ENCODE measurements around the gene ITGBL1.
"Not testable (repeated sequence)": the region's sequence is repeated elsewhere in the genome, so short reads cannot be mapped to it uniquely, and the experiment has no call there.

Gene ITGBL1

DNA sequence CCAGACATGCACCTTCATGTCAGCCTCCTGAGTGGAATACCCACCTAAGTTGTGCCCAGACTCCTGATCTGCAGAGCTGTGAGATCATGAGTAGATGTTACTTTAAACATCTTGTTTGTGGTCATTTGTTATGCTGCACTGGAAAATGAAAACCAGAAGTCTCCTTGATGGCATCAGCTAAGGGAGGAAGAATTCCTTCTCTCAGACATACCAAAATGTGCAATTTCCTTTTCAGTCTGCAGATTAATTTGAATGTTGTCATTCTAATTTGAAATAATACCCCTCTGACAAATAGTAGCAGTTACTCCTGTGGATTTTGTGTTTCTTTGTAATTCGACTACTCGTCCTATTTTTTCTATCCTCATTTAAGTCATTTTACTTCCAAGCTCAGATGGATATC, 59.3 kb downstream of the ITGBL1 start:
- in situ Hi-C loops (cut with MboI; ENCODE audit: low sequenced_read_pairs), result no loop called here

DNA sequence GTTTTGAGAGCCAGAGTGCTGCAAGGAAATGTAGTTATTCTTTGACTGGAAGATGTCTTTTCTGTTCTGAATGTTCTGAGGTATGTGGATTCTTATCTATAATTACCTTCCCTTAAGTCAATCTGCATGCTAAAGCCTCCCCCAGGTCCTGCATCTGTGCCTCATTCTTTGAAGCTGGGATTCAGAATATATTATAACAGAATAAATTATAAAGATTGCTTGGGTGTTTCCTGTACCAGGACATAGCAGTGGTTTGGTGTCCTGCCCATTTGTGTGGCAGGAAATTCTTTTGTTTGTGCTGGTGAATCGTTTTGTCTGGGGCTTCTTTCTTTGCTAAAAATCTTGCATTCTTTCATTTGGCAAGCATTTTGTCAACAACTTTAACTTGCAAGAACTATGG, 60.2 kb downstream of the ITGBL1 start:
- in situ Hi-C loops (cut with MboI; ENCODE audit: low sequenced_read_pairs), result no loop called here

DNA sequence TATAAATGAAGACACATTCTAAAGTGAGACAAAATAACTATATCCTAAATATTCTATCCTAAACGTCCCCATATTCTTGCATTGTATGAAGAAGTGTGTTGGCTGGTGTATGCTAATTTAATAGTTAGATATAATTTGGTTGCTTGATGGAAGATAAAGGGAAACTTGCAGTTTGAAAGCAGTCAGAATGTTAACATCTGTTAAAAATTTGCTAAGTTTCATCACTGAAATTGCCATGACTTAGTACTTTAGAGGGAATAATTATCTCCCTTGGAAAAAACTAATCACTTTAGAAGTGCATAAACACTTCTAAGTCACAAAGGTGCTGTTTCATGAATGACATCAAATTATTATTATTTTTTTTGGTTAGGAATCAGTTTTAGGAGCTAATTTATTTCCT, 61.6 kb downstream of the ITGBL1 start:
- in situ Hi-C loops (cut with MboI; ENCODE audit: low sequenced_read_pairs), result no loop called here

DNA sequence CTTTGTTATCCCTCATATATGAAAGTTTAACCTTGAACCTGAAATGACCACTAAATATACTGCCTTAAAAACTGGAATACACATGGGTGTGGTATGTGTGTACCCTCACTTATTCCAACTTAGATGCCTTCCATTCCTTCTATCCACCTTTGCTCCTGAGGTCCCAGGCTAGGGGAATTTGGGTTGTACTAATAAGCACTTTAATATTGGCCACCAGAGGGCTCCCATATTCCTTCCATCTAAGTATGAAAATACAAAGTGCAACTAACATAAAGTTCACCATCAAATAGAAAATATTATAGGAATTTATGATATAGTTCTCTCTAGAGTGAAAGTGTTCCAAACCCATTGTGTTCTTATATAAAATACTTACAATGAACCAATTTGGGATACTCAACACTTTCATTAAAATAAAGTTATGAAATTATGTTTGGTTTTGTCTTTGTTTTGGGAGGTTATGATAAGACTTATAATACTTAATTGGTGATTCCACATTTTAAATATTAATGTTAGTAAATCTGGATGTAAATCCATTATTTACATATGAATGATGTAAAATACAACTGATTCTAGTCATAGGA, 62.3 kb downstream of the ITGBL1 start:
- in situ Hi-C loops (cut with MboI; ENCODE audit: low sequenced_read_pairs), result no loop called here

DNA sequence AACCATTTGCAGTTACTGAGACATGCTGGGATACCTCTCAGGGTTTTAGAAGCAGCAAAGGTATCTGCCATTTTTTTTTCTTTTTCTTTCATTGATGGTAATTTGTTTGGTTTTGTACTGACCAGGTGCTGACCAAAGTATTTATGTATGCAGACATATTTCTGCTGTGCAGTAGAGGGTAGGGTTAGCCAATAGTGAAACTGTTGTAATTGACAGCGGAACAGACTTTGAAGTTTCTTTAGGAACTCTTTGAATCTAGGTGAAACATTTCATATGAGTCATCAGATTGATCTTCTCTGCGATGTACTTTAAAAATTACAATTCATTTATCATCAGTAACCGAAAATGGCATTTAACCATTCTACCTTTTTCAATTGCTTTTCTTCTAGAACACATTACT, 63.0 kb downstream of the ITGBL1 start:
- in situ Hi-C loops (cut with MboI; ENCODE audit: low sequenced_read_pairs), result no loop called here

DNA sequence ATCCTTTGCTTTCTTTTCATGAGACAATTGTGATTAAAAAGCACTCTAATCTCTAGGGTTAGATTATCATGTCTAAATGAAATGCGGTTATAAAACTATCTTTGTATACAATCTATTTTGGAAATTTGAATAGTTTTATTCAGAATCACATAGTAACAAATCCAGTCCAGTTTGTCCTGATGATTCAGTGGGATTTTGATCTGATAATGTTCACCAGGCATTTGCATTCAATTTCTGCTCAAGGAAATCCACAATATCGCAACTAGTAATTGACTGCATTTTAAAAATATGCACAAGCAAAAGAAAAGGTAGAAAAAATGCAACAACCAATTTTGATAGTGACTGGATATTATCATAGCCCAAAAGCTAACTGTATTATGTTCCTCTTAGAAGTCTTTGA, 63.8 kb downstream of the ITGBL1 start:
- in situ Hi-C loops (cut with MboI; ENCODE audit: low sequenced_read_pairs), result no loop called here

DNA sequence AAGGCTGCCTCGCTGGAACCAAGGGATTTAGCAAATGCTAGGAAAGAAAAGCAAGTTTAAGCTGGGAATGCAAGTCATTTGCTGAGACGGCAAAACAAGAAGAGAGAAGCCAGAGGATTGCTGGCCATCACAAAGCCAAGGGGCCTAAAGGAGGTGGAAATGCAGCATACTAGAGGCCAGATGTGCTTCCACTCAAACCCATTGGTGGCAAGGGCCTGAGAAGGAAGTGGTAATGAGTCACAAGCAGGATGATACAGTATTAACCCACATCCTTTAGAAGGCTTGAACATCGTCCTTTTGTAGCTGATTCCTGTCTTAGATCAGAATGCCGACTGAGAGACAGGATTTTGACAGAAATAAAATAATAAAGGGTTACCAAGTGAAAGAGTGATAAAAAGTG, 68.2 kb downstream of the ITGBL1 start:
- in situ Hi-C loops (cut with MboI; ENCODE audit: low sequenced_read_pairs), result no loop called here

DNA sequence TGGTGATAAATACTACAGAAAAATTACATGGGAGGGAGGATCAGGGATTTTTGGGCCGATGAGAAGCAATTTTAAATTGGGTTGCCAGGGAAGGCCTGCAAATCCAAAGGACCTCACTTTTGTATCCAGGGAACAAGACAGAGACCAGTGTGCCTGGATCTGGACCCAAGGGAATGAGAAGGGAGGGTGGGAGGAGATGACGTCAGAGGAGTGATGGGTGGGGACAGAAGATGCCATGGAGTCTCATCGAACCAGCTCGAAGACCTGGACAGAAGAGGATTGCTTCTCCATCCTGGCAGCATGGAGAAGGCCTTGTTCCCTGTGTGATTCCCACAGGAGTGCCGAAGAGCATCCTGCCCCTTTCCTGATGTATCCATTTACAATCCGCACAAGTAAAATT, 68.9 kb downstream of the ITGBL1 start:
- in situ Hi-C loops (cut with MboI; ENCODE audit: low sequenced_read_pairs), result no loop called here

DNA sequence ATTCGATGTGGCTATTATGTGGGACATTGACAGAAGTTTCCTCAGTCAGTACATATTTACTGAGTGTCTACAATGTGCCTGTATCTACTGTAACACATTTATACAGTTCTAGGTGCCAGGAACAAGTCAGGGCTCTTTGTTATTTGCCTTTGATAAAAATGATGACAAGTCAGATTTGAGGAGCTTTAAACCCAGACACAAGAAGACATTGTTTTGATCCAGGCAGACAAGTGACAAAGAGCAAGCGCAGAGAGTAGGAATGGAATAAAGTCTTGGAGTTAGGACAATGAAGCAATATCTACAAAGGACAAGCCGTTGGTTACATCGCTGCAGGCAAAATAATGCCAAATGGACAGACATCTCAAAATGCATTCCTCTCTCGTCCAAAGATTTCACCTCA, 70.1 kb downstream of the ITGBL1 start:
- in situ Hi-C loops (cut with MboI; ENCODE audit: low sequenced_read_pairs), result no loop called here

DNA sequence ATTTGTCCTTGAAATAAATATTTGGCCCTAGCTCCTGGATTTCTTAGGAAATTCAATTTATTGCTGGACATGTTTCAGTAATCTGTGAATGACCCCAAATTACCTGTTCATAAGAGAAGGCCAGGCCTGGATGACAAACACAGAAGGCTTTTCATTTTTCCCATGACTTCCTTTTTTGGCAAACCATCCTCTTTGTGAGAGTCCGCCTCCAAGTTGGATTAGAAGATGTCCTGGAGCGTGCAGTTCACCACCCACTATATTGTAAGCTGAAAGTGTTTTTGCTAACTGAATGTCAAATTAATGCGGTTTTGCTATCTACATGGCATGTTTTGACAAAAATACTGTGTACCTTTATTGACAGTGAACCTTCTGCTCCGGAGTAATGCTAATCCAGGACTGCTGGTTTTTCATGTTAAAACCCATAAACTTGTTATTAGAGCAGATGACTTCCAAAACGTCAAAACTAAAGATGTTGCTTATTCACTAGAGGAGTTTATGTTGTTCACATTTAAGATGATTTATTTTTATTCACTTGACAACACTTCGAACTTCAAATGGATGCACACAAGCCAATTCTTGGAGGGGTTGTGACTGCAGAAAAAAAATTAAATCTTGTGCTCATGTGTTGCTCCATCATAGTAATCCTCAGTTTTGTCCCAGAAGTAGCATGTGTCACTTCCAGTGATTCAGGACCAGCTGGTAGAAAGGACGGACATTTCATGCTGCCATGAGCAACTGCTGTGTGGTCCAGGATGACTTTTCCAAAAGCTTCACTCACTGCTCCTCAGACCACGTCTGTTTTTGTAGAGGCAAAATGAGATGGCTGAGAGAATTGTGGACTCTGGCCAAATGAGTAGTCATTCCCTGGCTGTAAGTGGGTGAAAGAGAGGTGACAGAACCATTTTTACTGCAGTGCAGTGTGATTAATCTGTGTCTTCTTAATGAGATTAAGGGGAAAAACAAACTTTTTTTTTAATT, 71.0 kb downstream of the ITGBL1 start:
- in situ Hi-C loops (cut with MboI; ENCODE audit: low sequenced_read_pairs), result no loop called here

DNA sequence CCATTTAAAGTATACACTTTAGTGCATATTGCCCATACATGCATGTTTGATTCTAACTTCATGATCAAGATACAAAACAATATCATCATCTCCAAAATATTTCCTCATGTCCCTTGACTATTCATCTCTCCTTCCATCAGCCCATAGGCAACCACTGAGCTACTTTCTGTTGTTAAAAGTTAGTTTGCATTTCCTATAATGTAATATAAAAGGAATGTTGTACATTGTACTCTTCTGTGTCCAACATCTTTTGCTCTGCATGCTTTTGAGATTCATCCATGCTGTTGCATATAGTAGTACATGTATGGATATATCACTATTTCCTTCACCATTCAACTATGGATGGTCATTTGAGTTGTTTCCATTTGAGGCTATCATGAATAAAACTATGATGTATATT, 74.7 kb downstream of the ITGBL1 start:
- in situ Hi-C loops (cut with MboI; ENCODE audit: low sequenced_read_pairs), result no loop called here

DNA sequence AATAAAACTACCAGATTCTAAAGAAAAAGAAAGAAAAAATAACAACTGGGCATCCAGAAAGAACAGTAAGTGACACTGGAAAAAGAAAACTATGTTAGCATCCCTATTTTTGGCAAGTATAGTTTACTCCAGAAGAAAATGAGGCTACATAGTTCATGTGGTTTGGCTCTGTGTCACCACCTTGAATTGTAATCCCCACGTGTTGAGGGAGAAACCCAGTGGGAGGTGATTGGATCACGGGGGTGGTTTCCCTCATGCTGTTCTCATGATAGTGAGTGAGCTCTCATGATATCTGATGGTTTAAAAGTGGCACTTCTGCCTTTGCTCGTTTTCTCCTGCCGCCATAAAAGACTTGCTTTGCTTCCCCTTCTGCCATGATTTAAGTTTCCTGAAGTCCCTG, 76.9 kb downstream of the ITGBL1 start:
- in situ Hi-C loops (cut with MboI; ENCODE audit: low sequenced_read_pairs), result no loop called here

DNA sequence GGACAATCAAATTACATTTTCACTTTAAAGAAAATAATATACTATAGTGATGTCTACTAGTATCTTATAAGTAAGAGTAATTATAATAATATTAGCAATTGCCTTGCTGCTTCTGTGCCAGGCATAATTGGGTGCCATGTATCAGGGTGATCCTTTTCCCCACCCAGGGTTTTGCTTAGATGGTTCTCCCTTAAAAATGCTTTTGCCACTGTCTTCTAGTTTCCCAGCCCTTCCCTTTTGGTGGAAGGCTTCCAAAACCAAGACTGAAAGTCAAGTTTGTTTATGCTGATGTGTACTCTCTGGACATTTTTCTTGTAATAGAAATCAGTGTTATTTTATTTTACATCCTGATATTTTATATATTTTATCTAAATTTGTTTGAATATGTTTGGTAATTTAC, 77.8 kb downstream of the ITGBL1 start:
- in situ Hi-C loops (cut with MboI; ENCODE audit: low sequenced_read_pairs), result no loop called here

DNA sequence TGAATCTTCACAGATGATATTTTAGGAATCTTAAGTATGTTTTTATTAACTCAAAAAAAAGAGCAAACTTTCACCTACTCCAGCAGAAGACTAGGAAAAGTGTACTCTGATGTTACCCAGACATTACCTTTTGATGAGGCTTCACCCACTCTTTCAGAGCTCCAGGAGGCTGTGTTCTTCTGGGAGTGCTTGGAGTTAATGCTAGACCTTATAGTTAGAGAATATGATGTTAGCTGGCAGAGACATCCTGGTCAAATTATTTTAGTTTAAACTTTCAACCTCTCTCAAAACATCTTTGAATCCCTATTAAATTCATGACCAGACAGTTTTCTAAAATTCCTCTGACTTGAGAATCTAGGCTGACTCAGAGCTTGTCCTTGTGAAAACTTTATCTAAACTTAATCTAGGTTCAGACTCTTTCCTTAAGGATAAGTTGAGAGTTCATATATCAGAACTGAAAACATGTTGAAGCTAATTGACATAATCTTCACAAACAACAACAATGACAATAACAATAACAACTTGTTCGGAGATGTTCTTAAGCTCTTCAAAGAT, 82.8 kb downstream of the ITGBL1 start:
- in situ Hi-C loops (cut with MboI; ENCODE audit: low sequenced_read_pairs), result no loop called here

DNA sequence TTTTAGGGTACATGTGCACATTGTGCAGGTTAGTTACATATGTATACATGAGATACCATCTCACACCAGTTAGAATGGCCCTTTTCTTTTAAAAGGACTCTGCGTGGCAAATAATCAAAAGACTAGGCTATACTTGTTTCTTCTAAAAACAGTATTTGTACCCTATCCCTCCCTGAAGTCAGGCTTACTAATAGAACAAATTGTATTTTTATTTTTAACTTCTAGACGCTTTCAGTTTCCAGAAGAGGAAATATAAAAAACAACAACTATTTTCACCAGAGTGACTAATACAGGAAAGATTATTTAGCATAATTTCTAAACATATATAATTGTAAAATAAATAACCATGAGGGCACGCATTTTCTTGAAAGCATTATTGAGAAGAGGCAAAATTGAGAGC, 83.6 kb downstream of the ITGBL1 start:
- in situ Hi-C loops (cut with MboI; ENCODE audit: low sequenced_read_pairs), result no loop called here

DNA sequence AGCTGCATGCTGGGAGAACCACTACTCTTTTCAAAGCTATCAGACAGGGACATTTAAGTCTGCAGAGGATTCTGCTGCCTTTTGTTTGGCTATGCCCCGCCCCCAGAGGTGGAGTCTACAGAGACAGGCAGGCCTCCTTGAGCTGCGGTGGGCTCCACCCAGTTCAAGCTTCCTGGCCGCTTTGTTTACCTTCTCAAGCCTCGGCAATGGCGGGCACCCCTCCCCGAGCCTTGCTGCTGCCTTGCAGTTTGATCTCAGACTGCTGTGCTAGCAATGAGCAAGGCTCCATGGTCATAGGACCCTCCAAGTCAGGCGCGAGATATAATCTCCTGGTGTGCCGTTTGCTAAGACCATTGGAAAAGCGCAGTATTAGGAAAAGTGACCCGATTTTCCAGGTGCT, 92.1 kb downstream of the ITGBL1 start:
- in situ Hi-C loops (cut with MboI; ENCODE audit: low sequenced_read_pairs), result not testable (repeated sequence)

DNA sequence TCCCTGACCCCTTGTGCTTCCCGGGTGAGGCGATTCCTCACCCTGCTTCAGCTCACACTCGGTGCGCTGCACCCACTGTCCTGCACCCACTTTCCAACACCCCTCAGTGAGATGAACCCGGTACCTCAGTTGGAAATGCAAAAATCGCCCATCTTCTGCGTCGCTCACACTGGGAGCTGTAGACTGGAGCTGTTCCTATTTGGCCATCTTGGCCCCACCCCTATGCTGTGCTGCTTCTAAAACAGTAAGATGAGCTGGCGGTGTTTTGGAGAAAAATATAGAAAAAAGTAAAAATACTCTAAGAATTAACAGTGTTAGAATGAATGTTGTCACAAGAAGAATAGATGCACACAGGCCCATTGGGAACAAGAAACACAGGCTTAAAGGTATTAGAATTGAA, 92.5 kb downstream of the ITGBL1 start:
- in situ Hi-C loops (cut with MboI; ENCODE audit: low sequenced_read_pairs), result no loop called here

DNA sequence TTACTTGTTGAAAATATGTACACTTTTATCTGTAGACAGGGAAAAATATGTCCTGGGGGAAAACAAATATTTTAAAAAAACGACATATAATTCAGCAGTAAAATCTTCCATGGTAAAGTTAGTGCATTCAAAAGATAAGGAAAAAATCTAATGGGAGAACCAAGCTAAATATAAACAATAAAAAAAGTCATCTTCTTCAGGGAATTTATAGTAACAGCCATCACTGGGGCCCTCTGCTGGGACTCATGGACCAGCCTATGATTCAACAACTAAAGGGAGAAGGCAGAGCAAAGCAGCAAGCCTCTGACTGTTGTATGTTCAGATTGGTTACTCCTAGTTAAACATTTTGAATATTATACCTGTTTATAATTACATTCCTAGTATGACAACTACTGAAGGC, 93.0 kb downstream of the ITGBL1 start:
- in situ Hi-C loops (cut with MboI; ENCODE audit: low sequenced_read_pairs), result no loop called here

DNA sequence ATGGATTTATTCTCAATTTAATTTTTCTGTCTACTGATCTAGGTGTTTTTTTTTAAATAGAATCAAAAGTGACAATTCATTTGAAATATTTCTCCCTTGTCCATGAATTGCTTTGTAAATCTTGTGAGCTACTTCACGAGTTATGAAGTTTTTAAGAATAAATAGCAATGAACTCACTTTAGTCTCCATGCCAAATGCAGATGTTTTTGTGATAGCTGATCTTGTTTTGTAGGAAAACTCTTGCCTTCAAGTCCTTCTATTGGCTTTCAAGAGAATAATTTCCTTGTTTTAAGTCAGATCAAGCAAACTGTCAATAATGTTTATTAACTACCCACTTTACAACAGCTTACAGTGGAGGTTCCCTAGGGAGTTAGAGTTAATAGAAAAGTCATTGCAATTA, 99.8 kb downstream of the ITGBL1 start:
- in situ Hi-C loops (cut with MboI; ENCODE audit: low sequenced_read_pairs), result no loop called here

DNA sequence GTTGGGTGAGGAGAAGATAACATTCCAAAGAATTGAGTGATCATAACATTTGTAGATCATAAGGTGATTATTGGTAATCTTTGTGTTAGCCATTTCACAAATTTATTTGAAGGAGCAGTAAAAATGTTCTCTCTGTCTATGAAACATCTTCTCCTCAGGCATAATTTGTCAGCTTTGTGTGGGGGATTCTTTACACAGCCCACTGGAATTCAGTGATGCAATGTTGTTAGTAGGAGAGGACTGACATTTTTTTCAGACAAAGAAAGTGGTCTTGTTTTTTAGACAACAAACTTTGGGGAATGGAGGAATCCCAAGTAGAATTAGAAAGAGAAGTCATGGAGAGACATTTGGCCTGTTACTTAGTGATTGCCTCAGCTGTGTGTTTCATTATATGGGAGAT, 100.3 kb downstream of the ITGBL1 start:
- in situ Hi-C loops (cut with MboI; ENCODE audit: low sequenced_read_pairs), result no loop called here

DNA sequence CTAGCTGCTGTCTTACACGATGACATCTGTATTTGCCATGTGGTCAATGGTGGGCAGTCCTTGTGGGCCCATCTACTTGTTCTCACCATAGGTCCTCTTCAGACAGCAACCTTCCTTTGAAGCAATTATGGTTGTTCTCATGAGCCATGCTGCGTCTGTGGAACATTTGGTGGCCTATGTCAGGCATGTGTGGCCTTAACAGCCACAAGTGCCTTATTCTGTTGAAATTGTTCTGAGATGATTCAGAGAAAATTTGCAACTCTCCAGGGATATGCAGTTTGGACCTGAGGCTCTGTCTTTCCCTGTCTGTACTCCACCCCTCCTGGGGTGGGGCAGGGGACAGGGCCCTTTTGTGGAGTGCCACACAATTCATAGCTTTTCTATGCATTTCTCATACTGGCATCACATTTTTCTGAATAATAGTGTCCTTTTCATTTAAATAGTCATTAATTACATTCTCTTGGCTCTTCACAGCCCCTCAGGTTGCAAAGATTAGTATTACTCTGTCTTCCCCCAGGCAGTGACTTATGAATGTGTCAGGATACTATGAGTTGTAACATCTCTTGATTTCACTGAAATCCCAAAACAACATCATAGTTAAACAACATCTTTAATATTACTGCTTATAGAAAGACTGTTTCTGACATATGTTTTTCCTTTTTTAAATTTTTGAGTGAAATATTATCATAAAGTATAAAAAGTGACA, 102.1 kb downstream of the ITGBL1 start:
- in situ Hi-C loops (cut with MboI; ENCODE audit: low sequenced_read_pairs), result no loop called here

DNA sequence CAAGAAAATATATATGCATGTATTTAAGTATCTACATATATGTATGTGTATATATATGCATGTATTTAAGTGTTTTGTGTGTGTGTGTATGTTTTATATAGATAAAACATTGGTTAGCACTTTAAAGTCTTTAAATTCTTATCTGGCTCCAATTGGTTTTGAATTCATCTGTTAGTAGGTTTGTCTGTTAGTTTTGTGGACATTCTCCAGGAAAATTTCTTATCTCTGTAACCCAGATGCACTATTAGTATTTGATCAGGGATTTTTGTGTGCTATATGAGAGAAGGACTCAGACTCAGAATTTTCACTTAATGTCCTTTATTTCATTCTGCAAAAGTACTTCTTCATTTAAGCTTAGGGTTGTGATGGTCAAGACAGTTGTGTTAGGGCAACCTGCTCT, 103.1 kb downstream of the ITGBL1 start:
- in situ Hi-C loops (cut with MboI; ENCODE audit: low sequenced_read_pairs), result no loop called here
